GM18867 (cell line): Measurements from ENCODE around the gene SPEN.

Experiments
- ATAC-seq: cut with Tn5 transposase; IDR thresholded peaks from one replicate; pipeline ENCODE4 v1.9.1; 2021; ENCODE audit warnings: mild to moderate bottlenecking, moderate library complexity; ENCODE audit not compliant: unreplicated experiment

The SPEN gene

GRCh38 chr1:15935056-15935950, 87.8 kb downstream of the SPEN start:
- no peak for ATAC-seq

- no peak for ATAC-seq
Measured at GRCh38 chr1:15936025-15936424, 88.5 kb downstream of the SPEN start.

GRCh38 chr1:15937146-15937545, 89.6 kb downstream of the SPEN start:
- no peak for ATAC-seq

GRCh38 chr1:15937706-15938168, 90.2 kb downstream of the SPEN start:
- ATAC-seq, result no peak

GRCh38 chr1:15938628-15939161, 91.2 kb downstream of the SPEN start:
- ATAC-seq, result no peak

- ATAC-seq, result no peak
Measured at GRCh38 chr1:15939181-15940109, 91.9 kb downstream of the SPEN start.

GRCh38 chr1:15940110-15941043, 92.9 kb downstream of the SPEN start:
- ATAC-seq, result no peak

GRCh38 chr1:15941044-15941840, 93.7 kb downstream of the SPEN start:
- ATAC-seq, result no peak

GRCh38 chr1:15941899-15942660, 94.6 kb downstream of the SPEN start:
- no peak for ATAC-seq

GRCh38 chr1:15942661-15943327, 95.3 kb downstream of the SPEN start:
- no peak for ATAC-seq

GRCh38 chr1:15943328-15943991, 96.0 kb downstream of the SPEN start:
- ATAC-seq, result no peak

GRCh38 chr1:15943992-15944307, 96.4 kb downstream of the SPEN start:
- no peak for ATAC-seq

GRCh38 chr1:15944308-15945010, 97.0 kb downstream of the SPEN start:
- no peak for ATAC-seq

- no peak for ATAC-seq
Measured at GRCh38 chr1:15945011-15945831, 97.7 kb downstream of the SPEN start.

GRCh38 chr1:15945832-15946448, 98.4 kb downstream of the SPEN start:
- no peak for ATAC-seq
